ENCODE data around the gene DESI1. TPM values are rescaled to one million over a fixed set of nuclear protein-coding genes. Genes with fewer than 3 reads are reported as not detected.
A peak's percentile ranks its signal among the peaks of the same experiment; 100 is the strongest.

DESI1 gene
- total RNA-seq, 1 donor from 2014 or later: 22.7 TPM

GRCh38 chr22:41551877-41552582, 68.8 kb downstream of the DESI1 start:
- peaks cover 40% of the 10 kb centered on the region for H3K4me1 Mint-ChIP-seq
- H3K36me3 ChIP-seq: no peaks in the 10 kb centered on the region
- H3K4me1 ChIP-seq: peaks cover 2% of the 10 kb centered on the region
- H3K27ac ChIP-seq: no peak overlapping the region
- H4K20me1 ChIP-seq (ENCODE audit: low read depth): no peaks in the 10 kb centered on the region
- peak overlapping the region; percentile 22 for H3K4me3 Mint-ChIP-seq
- TF ChIP-seq CTCF (IDR thresholded peaks at IDR 0.05): no peak
- no peak for TF ChIP-seq EZH2phosphoT487 (IDR thresholded peaks at IDR 0.05)
- TF ChIP-seq EZH2 (IDR thresholded peaks at IDR 0.05): no peak
- H3K36me3 Mint-ChIP-seq: no peaks in the 10 kb centered on the region
- H3K9ac ChIP-seq: no peak overlapping the region
- no peak for DNase-seq (ENCODE audit: low spot score)
- H3K9me3 ChIP-seq (ENCODE audit: low read depth): no peaks in the 10 kb centered on the region
- H3K4me3 ChIP-seq: no peak overlapping the region
- H2AFZ ChIP-seq (replicated peaks): no peak overlapping the region
- H3K27ac Mint-ChIP-seq: peak overlapping the region; percentile 98
- H3K9me3 Mint-ChIP-seq: no peaks in the 10 kb centered on the region
- H3K27me3 ChIP-seq: no peaks in the 10 kb centered on the region
- H3K4me2 ChIP-seq: no peak overlapping the region
- peaks cover 3% of the 10 kb centered on the region for H3F3A ChIP-seq (ENCODE audit: low read depth)
- H3K79me2 ChIP-seq (ENCODE audit: low read depth): no peaks in the 10 kb centered on the region
- H3K27me3 Mint-ChIP-seq (ENCODE audit: insufficient read depth, low read depth): peaks cover 15% of the 10 kb centered on the region

GRCh38 chr22:41550952-41551491, 69.8 kb downstream of the DESI1 start:
- H3K4me1 ChIP-seq: no peaks in the 10 kb centered on the region
- no peak overlapping the region for H3K4me3 Mint-ChIP-seq
- no peak overlapping the region for H3K4me3 ChIP-seq
- H3K79me2 ChIP-seq (ENCODE audit: low read depth): no peaks in the 10 kb centered on the region
- H3F3A ChIP-seq (ENCODE audit: low read depth): peaks cover 3% of the 10 kb centered on the region
- no peak overlapping the region for H3K27ac ChIP-seq
- H4K20me1 ChIP-seq (ENCODE audit: low read depth): no peaks in the 10 kb centered on the region
- H3K9ac ChIP-seq: no peak overlapping the region
- no peaks in the 10 kb centered on the region for H3K27me3 ChIP-seq
- H3K36me3 ChIP-seq: no peaks in the 10 kb centered on the region
- no peak overlapping the region for H2AFZ ChIP-seq (replicated peaks)
- H3K9me3 Mint-ChIP-seq: no peaks in the 10 kb centered on the region
- H3K36me3 Mint-ChIP-seq: no peaks in the 10 kb centered on the region
- DNase-seq (ENCODE audit: low spot score): no peak
- peaks cover 34% of the 10 kb centered on the region for H3K4me1 Mint-ChIP-seq
- peaks cover 15% of the 10 kb centered on the region for H3K27me3 Mint-ChIP-seq (ENCODE audit: insufficient read depth, low read depth)
- no peaks in the 10 kb centered on the region for H3K9me3 ChIP-seq (ENCODE audit: low read depth)
- no peak for TF ChIP-seq EZH2 (IDR thresholded peaks at IDR 0.05)
- no peak for TF ChIP-seq EZH2phosphoT487 (IDR thresholded peaks at IDR 0.05)
- TF ChIP-seq CTCF (IDR thresholded peaks at IDR 0.05): no peak
- no peak overlapping the region for H3K4me2 ChIP-seq
- H3K27ac Mint-ChIP-seq: no peak overlapping the region

GRCh38 chr22:41548830-41549211, 72.0 kb downstream of the DESI1 start:
- Histone ChIP-seq H3K36me3 (no peaks in the 10 kb centered on the region), H3K79me2 (ENCODE audit: low read depth) (peaks cover 4% of the 10 kb centered on the region), H3K27ac (no peak overlapping the region), H3F3A (ENCODE audit: low read depth) (peaks cover 7% of the 10 kb centered on the region), H3K4me2 (no peak overlapping the region), H3K4me1 (peaks cover 9% of the 10 kb centered on the region), H2AFZ (replicated peaks) (no peak overlapping the region), H4K20me1 (ENCODE audit: low read depth) (no peaks in the 10 kb centered on the region), H3K9me3 (ENCODE audit: low read depth) (no peaks in the 10 kb centered on the region), H3K27me3 (no peaks in the 10 kb centered on the region), H3K9ac (no peak overlapping the region), H3K4me3 (no peak overlapping the region)
- H3K36me3 Mint-ChIP-seq: no peaks in the 10 kb centered on the region
- DNase-seq (ENCODE audit: low spot score): no peak
- no peak overlapping the region for H3K4me3 Mint-ChIP-seq
- H3K4me1 Mint-ChIP-seq: peaks cover 44% of the 10 kb centered on the region
- H3K9me3 Mint-ChIP-seq: no peaks in the 10 kb centered on the region
- no peak overlapping the region for H3K27ac Mint-ChIP-seq
- H3K27me3 Mint-ChIP-seq (ENCODE audit: insufficient read depth, low read depth): peaks cover 13% of the 10 kb centered on the region
- no peak for TF ChIP-seq EZH2 (IDR thresholded peaks at IDR 0.05)
- TF ChIP-seq CTCF (IDR thresholded peaks at IDR 0.05): no peak
- no peak for TF ChIP-seq EZH2phosphoT487 (IDR thresholded peaks at IDR 0.05)

Small RNA genes lying within 50 kb of the gene (small RNA-seq; reads per million reads assigned to genes)
- gene RF00019: not detected

Other genes with a start within 250 kb of the DESI1 start
- gene TEF, start 239.1 kb downstream of the DESI1 start, total RNA-seq (ENCODE audit: low replicate concordance): 11.0 and 17.2 TPM in 2 replicates
- gene TOB2, start 174.2 kb downstream of the DESI1 start, total RNA-seq (ENCODE audit: low replicate concordance): 23.4 and 37.7 TPM in 2 replicates
- gene PHF5A, start 152.4 kb downstream of the DESI1 start, total RNA-seq (ENCODE audit: low replicate concordance): 106 and 114 TPM in 2 replicates
- 36.6 and 61.8 TPM in 2 replicates for gene ACO2, start 151.9 kb downstream of the DESI1 start, total RNA-seq (ENCODE audit: low replicate concordance)
- gene POLR3H, start 76.6 kb downstream of the DESI1 start, total RNA-seq (ENCODE audit: low replicate concordance): 15.2 and 18.7 TPM in 2 replicates
- 1.3 TPM in 1 of 2 replicates, not detected in the other for gene CSDC2, start 60.0 kb downstream of the DESI1 start, total RNA-seq (ENCODE audit: low replicate concordance)
- gene PMM1, start 31.2 kb downstream of the DESI1 start, total RNA-seq (ENCODE audit: low replicate concordance): 9.3 and 13.5 TPM in 2 replicates
- 526 and 546 TPM in 2 replicates for gene XRCC6, start 252 bp upstream of the DESI1 start, total RNA-seq (ENCODE audit: low replicate concordance)
- 143 and 171 TPM in 2 replicates for gene SNU13, start 67.8 kb upstream of the DESI1 start, total RNA-seq (ENCODE audit: low replicate concordance)
- gene MEI1, start 78.5 kb upstream of the DESI1 start, total RNA-seq (ENCODE audit: low replicate concordance): 0.25 TPM in 1 of 2 replicates, not detected in the other
- gene CCDC134, start 179.6 kb upstream of the DESI1 start, total RNA-seq (ENCODE audit: low replicate concordance): 8.8 and 19.7 TPM in 2 replicates
- 64.0 and 145 TPM in 2 replicates for gene SREBF2, start 212.1 kb upstream of the DESI1 start, total RNA-seq (ENCODE audit: low replicate concordance)